Peyer's patch (tissue), 4 donors: ENCODE results near the gene PSMC3IP. TPM values are rescaled to one million over a fixed set of nuclear protein-coding genes. Genes with fewer than 3 reads are reported as not detected.
"Not testable (repeated sequence)": the region's sequence is repeated elsewhere in the genome, so short reads cannot be mapped to it uniquely, and the experiment has no call there.

ENCODE experiments used
- DNase-seq, 3 donors: peaks; one replicate each; pipeline ENCODE4 v3.0.0-alpha.2; 2017 to 2019
- H3K27ac ChIP-seq, 4 donors: fragments of 200-600 bp; sonication (generic); one replicate each; pipeline ENCODE4 v1.5.1; 2016 to 2019
- H3K27me3 ChIP-seq, 2 donors: fragments of 200-600 bp; sonication (generic); one replicate each; pipeline ENCODE4 v1.5.1; 2019
- H3K36me3 ChIP-seq, 3 donors: fragments of 200-600 bp; sonication (generic); one replicate each; pipeline ENCODE4 v1.5.1; 2016 to 2019
- H3K4me1 ChIP-seq, 4 donors: fragments of 200-600 bp; sonication (generic); one replicate each; pipeline ENCODE4 v1.5.1; 2016 to 2019
- H3K4me3 ChIP-seq, 4 donors: fragments of 200-600 bp; sonication (generic); 1 replicate in 3 of 4; 2 replicates in 1 of 4; pipeline ENCODE4 v1.5.1; 2016 to 2019; ENCODE audit warnings: mild to moderate bottlenecking in 1 of 4
- H3K9me3 ChIP-seq, 4 donors: fragments of 200-600 bp; sonication (generic); one replicate each; pipeline ENCODE4 v1.5.1; 2016 to 2019; ENCODE audit warnings: mild to moderate bottlenecking in 1 of 4
- POLR2A ChIP-seq, 2 donors: fragments of 450-650 bp; IDR thresholded peaks; one replicate each; pipeline ENCODE4 v1.5.1; 2017; ENCODE audit warnings: antibody characterized with exemption in 2 of 2, mild to moderate bottlenecking in 2 of 2, moderate library complexity in 2 of 2
- total RNA-seq, 4 donors: library from RNA; depleted of rRNA; stranded (reverse); fragments of >200 nt; gene quantifications; one replicate each; pipeline ENCODE4 v1.1.0, GENCODE V29; 2016
- TF ChIP-seq, protein P1 (sequence below), 6 experiments: fragments of 450-650 bp in 4 of 6; fragments of 200-600 bp in 2 of 6; sonication (generic) in 1 of 6; IDR thresholded peaks; one replicate each; pipeline ENCODE4 v1.5.1; 2017 to 2019; ENCODE audit warnings: antibody characterized with exemption in 6 of 6, mild to moderate bottlenecking in 3 of 6, moderate library complexity in 1 of 6

Gene PSMC3IP
- total RNA-seq, 4 donors from 2014 or later: 1.2 to 1.5 TPM; not detected in 2

DNA sequence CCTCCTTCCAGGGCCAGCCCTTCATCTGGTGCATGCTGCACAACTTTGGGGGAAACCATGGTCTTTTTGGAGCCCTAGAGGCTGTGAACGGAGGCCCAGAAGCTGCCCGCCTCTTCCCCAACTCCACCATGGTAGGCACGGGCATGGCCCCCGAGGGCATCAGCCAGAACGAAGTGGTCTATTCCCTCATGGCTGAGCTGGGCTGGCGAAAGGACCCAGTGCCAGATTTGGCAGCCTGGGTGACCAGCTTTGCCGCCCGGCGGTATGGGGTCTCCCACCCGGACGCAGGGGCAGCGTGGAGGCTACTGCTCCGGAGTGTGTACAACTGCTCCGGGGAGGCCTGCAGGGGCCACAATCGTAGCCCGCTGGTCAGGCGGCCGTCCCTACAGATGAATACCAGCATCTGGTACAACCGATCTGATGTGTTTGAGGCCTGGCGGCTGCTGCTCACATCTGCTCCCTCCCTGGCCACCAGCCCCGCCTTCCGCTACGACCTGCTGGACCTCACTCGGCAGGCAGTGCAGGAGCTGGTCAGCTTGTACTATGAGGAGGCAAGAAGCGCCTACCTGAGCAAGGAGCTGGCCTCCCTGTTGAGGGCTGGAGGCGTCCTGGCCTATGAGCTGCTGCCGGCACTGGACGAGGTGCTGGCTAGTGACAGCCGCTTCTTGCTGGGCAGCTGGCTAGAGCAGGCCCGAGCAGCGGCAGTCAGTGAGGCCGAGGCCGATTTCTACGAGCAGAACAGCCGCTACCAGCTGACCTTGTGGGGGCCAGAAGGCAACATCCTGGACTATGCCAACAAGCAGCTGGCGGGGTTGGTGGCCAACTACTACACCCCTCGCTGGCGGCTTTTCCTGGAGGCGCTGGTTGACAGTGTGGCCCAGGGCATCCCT, 34.1 kb downstream of the PSMC3IP start:
- Histone ChIP-seq H3K36me3 (peaks cover 0 to 40% (median 0%) of the 10 kb centered on the region in 3 donors), H3K4me3 (no peak overlapping the region), H3K9me3 (no peaks in the 10 kb centered on the region), H3K4me1 (peaks cover 0 to 27% (median 0%) of the 10 kb centered on the region in 4 donors), H3K27me3 (no peaks in the 10 kb centered on the region), H3K27ac (no peak overlapping the region)
- no peak for TF ChIP-seq POLR2A (IDR thresholded peaks at IDR 0.05)
- TF ChIP-seq, protein P1, sequence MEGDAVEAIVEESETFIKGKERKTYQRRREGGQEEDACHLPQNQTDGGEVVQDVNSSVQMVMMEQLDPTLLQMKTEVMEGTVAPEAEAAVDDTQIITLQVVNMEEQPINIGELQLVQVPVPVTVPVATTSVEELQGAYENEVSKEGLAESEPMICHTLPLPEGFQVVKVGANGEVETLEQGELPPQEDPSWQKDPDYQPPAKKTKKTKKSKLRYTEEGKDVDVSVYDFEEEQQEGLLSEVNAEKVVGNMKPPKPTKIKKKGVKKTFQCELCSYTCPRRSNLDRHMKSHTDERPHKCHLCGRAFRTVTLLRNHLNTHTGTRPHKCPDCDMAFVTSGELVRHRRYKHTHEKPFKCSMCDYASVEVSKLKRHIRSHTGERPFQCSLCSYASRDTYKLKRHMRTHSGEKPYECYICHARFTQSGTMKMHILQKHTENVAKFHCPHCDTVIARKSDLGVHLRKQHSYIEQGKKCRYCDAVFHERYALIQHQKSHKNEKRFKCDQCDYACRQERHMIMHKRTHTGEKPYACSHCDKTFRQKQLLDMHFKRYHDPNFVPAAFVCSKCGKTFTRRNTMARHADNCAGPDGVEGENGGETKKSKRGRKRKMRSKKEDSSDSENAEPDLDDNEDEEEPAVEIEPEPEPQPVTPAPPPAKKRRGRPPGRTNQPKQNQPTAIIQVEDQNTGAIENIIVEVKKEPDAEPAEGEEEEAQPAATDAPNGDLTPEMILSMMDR (IDR thresholded peaks at IDR 0.05): no peak
- no peak for DNase-seq

GRCh38 chr17:42541041-42541833, 36.3 kb downstream of the PSMC3IP start:
- H3K4me1 ChIP-seq: peaks cover 0 to 30% (median 7%) of the 10 kb centered on the region in 4 donors
- H3K4me3 ChIP-seq: no peak overlapping the region
- TF ChIP-seq POLR2A (IDR thresholded peaks at IDR 0.05): peak in 1 of 2 donors; percentile 71
- TF ChIP-seq, protein P1 (IDR thresholded peaks at IDR 0.05): no peak
- H3K27me3 ChIP-seq: no peaks in the 10 kb centered on the region
- H3K9me3 ChIP-seq: no peaks in the 10 kb centered on the region
- peak overlapping the region in 3 of 4 donors; percentile 59 to 80 (median 79) for H3K27ac ChIP-seq
- peaks cover 0 to 40% (median 0%) of the 10 kb centered on the region in 3 donors for H3K36me3 ChIP-seq
- peak in 1 of 3 donors; percentile 83 for DNase-seq

- H3K4me3 ChIP-seq, DNase-seq, H3K27me3 ChIP-seq, H3K9me3 ChIP-seq: not testable (repeated sequence)
- Histone ChIP-seq H3K36me3 (peaks cover 0 to 40% (median 0%) of the 10 kb centered on the region in 3 donors), H3K27ac (peak overlapping the region in 2 of 4 donors; percentile 79 to 80), H3K4me1 (peaks cover 0 to 33% (median 8%) of the 10 kb centered on the region in 4 donors)
These were observed 37.0 kb downstream of the PSMC3IP start for GRCh38 chr17:42540558-42540957.

- H3K36me3 ChIP-seq: peaks cover 0 to 34% (median 0%) of the 10 kb centered on the region in 3 donors
These were observed 39.0 kb downstream of the PSMC3IP start for GRCh38 chr17:42538482-42538881.

GRCh38 chr17:42537826-42538451, 39.6 kb downstream of the PSMC3IP start:
- TF ChIP-seq, protein P1 (IDR thresholded peaks at IDR 0.05): no peak
- no peak for TF ChIP-seq POLR2A (IDR thresholded peaks at IDR 0.05)
- no peaks in the 10 kb centered on the region for H3K9me3 ChIP-seq
- no peaks in the 10 kb centered on the region for H3K27me3 ChIP-seq
- no peak for DNase-seq
- H3K4me3 ChIP-seq: no peak overlapping the region
- peaks cover 0 to 37% (median 9%) of the 10 kb centered on the region in 4 donors for H3K4me1 ChIP-seq
- no peak overlapping the region for H3K27ac ChIP-seq
- H3K36me3 ChIP-seq: peaks cover 0 to 28% (median 0%) of the 10 kb centered on the region in 3 donors

More at GRCh38 chr17:42538482-42538881, 39.0 kb downstream of the PSMC3IP start:
- Histone ChIP-seq H3K4me1 (peaks cover 0 to 37% (median 9%) of the 10 kb centered on the region in 4 donors), H3K4me3 (no peak overlapping the region), H3K27me3 (no peaks in the 10 kb centered on the region), H3K27ac (no peak overlapping the region), H3K9me3 (no peaks in the 10 kb centered on the region)
- TF ChIP-seq, protein P1 (IDR thresholded peaks at IDR 0.05): no peak
- TF ChIP-seq POLR2A (IDR thresholded peaks at IDR 0.05): no peak
- no peak for DNase-seq
